Coronary artery (tissue), 2 donors: ENCODE data around the gene CSTPP1.

Source experiments
- DNase-seq: peaks from one replicate; pipeline ENCODE4 v3.0.0-alpha.2; 2017; ENCODE audit warnings: low spot score
- H3K27ac ChIP-seq, 2 donors: fragments of 200-600 bp; sonication (generic); one replicate each; pipeline ENCODE4 v1.5.1; 2016 to 2019
- H3K4me3 ChIP-seq: fragments of 200-600 bp; sonication (generic); 2 replicates; pipeline ENCODE4 v1.5.1; 2016; ENCODE audit warnings: mild to moderate bottlenecking, moderate library complexity
- TF ChIP-seq, protein P1 (sequence below): fragments of 200-600 bp; sonication (generic); IDR thresholded peaks from one replicate; pipeline ENCODE4 v1.5.1; 2019; ENCODE audit warnings: antibody characterized with exemption

CSTPP1 gene

GRCh38 chr11:46892838-46893237 is 43.7 kb upstream of the CSTPP1 start:
- TF ChIP-seq, protein P1, sequence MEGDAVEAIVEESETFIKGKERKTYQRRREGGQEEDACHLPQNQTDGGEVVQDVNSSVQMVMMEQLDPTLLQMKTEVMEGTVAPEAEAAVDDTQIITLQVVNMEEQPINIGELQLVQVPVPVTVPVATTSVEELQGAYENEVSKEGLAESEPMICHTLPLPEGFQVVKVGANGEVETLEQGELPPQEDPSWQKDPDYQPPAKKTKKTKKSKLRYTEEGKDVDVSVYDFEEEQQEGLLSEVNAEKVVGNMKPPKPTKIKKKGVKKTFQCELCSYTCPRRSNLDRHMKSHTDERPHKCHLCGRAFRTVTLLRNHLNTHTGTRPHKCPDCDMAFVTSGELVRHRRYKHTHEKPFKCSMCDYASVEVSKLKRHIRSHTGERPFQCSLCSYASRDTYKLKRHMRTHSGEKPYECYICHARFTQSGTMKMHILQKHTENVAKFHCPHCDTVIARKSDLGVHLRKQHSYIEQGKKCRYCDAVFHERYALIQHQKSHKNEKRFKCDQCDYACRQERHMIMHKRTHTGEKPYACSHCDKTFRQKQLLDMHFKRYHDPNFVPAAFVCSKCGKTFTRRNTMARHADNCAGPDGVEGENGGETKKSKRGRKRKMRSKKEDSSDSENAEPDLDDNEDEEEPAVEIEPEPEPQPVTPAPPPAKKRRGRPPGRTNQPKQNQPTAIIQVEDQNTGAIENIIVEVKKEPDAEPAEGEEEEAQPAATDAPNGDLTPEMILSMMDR, result no peak
- H3K4me3 ChIP-seq, result no peak overlapping the region
- H3K27ac ChIP-seq, result no peak overlapping the region
- no peak for DNase-seq

- no peak for DNase-seq
- Histone ChIP-seq H3K4me3 (no peak overlapping the region), H3K27ac (no peak overlapping the region)
- TF ChIP-seq, protein P1, result no peak
These were observed 42.1 kb upstream of the CSTPP1 start for GRCh38 chr11:46894506-46894905.

- Histone ChIP-seq H3K4me3 (no peak overlapping the region), H3K27ac (no peak overlapping the region)
- DNase-seq, result no peak
- TF ChIP-seq, protein P1, result no peak
These were observed 41.6 kb upstream of the CSTPP1 start for GRCh38 chr11:46894961-46895360.

DNA sequence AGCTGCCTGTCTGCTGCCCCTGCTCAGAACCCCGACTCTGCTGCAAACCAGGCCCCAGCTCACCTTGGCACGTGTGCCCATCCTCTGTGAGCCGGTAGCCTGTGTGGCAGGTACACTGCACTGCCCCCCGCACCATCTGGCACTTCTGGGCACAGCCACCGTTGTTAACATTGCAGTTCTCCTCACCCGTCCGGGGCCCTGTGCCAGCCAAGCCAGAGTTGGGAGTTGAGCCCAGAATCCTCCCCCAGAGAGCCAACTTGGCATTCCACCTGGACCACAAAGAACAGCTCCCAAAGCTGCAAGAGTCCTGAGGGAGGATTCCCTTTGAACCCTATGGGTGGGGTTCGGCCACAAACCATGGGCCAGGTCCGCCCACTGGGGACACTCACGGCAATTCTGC is 40.7 kb upstream of the CSTPP1 start:
- Histone ChIP-seq H3K27ac (no peak overlapping the region), H3K4me3 (no peak overlapping the region)
- DNase-seq, result no peak
- TF ChIP-seq, protein P1, result no peak

- Histone ChIP-seq H3K4me3 (no peak overlapping the region), H3K27ac (no peak overlapping the region)
- TF ChIP-seq, protein P1, result no peak
- DNase-seq, result no peak
These were observed 39.7 kb upstream of the CSTPP1 start for GRCh38 chr11:46896719-46897406.

DNA sequence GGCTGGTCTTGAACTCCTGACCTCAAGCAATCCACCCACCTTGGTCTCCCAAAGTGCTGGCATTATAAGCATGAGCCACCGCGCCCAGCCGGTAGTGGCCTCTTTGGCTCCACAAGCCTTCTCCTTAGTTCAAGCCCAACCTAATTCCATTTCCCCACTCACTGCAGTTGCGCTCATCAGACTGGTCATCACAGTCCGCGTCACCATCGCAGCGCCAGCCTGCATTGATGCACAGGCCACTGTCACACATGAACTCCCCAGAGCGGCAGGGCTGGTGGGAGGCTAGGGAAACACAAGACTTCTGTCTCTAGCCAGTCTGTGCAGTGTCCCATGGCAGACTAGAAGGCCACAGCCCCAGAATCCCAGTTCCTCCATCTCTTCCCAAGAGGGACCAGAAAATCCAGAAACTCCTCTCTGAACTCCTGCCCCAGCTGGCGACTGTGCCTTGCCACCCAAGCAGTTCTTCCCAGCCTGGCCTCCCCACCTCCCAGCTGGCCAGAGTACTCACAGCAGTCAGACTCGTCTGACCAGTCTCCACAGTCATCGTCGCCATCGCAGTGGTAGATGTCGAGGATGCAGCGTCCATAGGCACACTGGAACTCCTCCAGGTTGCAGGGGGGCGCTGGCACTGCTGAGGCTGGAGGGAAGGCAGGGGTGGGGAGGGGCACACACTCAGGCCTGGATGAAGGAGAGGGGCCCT is 38.0 kb upstream of the CSTPP1 start:
- Histone ChIP-seq H3K4me3 (no peak overlapping the region), H3K27ac (no peak overlapping the region)
- TF ChIP-seq, protein P1, result no peak
- no peak for DNase-seq

DNA sequence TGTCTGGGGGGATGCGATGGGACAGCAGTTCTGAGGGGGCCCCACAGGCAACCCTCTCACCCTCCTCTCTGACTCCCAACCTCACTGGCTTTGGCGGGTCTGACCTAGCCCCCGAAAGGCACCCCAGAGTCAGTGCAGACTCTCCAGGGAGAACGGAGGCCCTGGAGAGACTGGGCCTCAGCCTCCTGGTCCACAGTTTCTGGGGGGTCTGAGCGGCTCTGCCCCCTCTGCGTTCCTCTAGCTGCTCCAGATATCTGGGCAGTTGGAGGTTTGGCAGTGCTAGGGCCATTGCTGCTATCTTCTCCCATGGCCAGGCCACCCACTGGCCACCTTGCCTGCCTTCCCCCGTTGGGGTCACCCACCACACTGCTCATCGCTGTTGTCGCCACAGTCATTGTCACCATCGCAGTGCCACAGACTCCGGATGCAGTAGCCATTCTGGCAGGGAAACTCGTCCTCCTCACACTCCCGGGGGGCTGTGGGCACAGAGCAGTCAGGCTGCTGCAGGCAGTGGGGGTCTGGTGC is 37.0 kb upstream of the CSTPP1 start:
- TF ChIP-seq, protein P1, result no peak
- no peak for DNase-seq

More for the DNA sequence above, 37.0 kb upstream of the CSTPP1 start:
- Histone ChIP-seq H3K27ac (no peak overlapping the region), H3K4me3 (no peak overlapping the region)
